T-helper 9 cell (primary cell): ENCODE results near the gene MAGED4B.
"Not testable (repeated sequence)": the region's sequence is repeated elsewhere in the genome, so short reads cannot be mapped to it uniquely, and the experiment has no call there.

ENCODE experiments used
- DNase-seq: peaks from one replicate; pipeline ENCODE4 v3.0.0-alpha.2; 2020
- total RNA-seq, 2 donors: gene quantifications; one replicate each; lab custom pipeline; 2026; lab: John Stamatoyannopoulos, UW

Gene MAGED4B, protein sequence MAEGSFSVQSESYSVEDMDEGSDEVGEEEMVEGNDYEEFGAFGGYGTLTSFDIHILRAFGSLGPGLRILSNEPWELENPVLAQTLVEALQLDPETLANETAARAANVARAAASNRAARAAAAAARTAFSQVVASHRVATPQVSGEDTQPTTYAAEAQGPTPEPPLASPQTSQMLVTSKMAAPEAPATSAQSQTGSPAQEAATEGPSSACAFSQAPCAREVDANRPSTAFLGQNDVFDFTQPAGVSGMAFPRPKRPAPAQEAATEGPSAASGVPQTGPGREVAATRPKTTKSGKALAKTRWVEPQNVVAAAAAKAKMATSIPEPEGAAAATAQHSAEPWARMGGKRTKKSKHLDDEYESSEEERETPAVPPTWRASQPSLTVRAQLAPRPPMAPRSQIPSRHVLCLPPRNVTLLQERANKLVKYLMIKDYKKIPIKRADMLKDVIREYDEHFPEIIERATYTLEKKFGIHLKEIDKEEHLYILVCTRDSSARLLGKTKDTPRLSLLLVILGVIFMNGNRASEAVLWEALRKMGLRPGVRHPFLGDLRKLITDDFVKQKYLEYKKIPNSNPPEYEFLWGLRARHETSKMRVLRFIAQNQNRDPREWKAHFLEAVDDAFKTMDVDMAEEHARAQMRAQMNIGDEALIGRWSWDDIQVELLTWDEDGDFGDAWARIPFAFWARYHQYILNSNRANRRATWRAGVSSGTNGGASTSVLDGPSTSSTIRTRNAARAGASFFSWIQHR
- 0 reads per million in 2 donors for total RNA-seq

GRCh38 chrX:52068666-52069640, at the start of gene MAGED4B:
TSS of gene MAGED4B (minus strand) at chrX:52069183. CDS start at chrX:52068172, 1,011 bp downstream.
- not testable (repeated sequence) for DNase-seq

DNA sequence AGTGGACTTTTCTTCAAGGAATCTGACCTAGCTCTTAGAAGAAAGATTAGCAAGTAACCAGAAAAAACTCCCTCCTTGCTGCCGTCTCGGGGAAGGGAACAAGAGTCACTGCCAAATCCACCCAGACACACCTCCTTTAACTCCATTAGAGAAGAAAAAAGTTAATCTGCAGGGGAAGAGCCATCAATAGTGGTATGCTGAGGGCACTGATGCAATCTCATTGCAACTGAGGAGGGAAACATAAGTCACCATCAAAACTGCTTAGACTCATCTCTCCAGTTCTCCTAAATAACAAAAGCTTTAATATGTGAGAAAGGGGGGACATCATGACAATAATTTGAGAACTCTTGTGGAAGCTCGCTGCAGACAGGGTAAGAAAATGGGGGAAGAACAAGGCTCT, 49.3 kb upstream of the MAGED4B start:
- no peak for DNase-seq

GRCh38 chrX:52082578-52082977, 13.6 kb upstream of the MAGED4B start:
- no peak for DNase-seq

DNA sequence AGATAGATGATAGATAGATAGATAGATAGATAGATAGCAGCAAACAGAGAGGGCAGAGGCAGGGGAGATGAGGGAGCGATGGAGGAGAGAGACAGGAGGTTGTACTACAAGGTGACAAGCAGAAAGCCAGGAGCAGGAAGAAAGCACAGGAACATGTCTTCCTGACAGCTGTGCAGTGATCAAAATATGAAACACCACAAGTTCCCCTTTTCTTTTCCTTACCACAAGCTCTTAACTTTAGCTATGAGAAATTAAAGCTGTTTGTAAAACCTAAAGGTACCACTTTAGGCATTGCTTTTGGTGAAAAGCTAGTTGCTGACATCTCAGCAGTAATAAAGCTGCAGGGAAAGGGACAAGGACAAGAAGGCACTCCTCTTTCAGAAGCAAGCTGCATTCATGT, 9.1 kb upstream of the MAGED4B start:
- DNase-seq: no peak

GRCh38 chrX:52042288-52042687, 26.7 kb downstream of the MAGED4B start:
- not testable (repeated sequence) for DNase-seq

DNA sequence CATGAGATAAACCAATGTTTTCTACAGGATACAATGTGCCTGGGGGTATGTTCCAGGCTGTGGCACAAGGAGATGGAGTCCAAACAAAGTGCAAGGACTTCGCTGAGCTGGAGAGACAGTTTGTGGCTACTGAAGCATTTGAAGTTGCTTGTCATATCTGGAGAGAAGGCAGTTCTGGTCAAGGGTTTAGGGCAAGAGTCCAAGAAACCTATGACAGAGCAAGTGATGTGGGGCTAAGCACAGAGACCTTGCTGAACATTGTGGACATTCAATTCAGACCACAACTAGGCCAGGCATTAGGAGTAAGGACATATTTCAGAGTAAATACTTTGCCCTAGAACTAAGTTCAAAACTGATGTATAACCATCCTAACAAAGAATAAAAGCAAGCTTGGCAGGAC, 34.8 kb downstream of the MAGED4B start:
- no peak for DNase-seq

DNA sequence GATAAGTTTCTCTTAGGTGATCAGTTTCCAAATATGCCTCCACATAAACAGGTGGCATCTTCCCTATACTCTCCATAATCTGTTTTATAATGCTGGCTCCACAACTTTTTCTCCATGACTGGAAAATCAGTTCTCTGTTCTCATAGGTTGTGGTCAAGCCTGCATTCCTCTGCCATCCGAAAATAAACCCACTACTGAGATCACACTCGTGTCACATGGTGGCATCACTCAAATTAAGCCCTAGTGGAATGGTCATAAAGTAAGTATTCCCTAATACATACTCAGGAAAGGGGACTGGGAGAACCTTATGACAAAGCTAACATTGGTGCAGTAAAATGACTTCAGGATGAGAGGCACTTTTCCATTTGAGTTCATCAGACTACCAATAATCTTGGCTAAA, 37.6 kb downstream of the MAGED4B start:
- DNase-seq: no peak

DNA sequence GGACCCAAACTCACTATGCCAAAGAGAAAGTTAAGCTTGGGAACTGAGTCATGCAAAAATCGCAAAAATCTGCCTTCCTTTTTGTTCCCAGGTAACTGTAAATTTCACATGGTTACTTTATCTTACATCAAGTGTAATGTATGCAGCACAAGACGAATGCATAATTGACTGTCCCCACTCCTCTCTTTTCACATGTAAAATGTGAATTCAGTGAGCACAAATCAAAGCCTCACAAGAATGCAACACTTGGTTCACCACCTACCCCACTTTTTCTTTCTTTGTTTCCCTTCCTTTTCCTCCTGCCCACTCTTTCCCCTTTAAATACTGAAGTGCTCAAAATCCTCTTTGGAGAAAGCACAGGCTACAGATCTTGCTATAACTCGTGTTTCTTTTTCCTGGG, 53.2 kb downstream of the MAGED4B start:
- DNase-seq: no peak
